CD4-positive, alpha-beta memory T cell (primary cell): ENCODE results near the gene TRAPPC2L. TPM values are rescaled to one million over a fixed set of nuclear protein-coding genes. Genes with fewer than 3 reads are reported as not detected.

Experiments used
- CTCF ChIA-PET: fragments of 350-600 bp; sonication (Branson Sonifier 250); formaldehyde crosslinking; loops from one replicate; lab custom pipeline; 2021; ENCODE audit warnings: inconsistent platforms; ENCODE audit not compliant: partially characterized antibody; lab: Charles Lee
- POLR2A ChIA-PET: fragments of 350-600 bp; sonication (Branson Sonifier 250); formaldehyde crosslinking; loops from one replicate; lab custom pipeline; 2021; ENCODE audit not compliant: partially characterized antibody; lab: Charles Lee
- DNase-seq, 5 donors: peaks; one replicate each; pipeline versions ENCODE4 v3.0.0 to v3.0.0-alpha.2; 2020 to 2022; ENCODE audit warnings: mixed read lengths in 1 of 5
- H3K27ac ChIP-seq: one replicate; pipeline ENCODE4 v1.7.0; 2013; ENCODE audit warnings: low read depth, low read length
- H3K27me3 ChIP-seq: 2 replicates; pipeline ENCODE4 v1.7.0; 2013; ENCODE audit warnings: mild to moderate bottlenecking, low read length, moderate library complexity; ENCODE audit not compliant: insufficient read depth
- H3K36me3 ChIP-seq: 2 replicates; pipeline ENCODE4 v1.7.0; 2013; ENCODE audit warnings: mild to moderate bottlenecking, low read length, moderate library complexity; ENCODE audit not compliant: insufficient read depth
- H3K4me1 ChIP-seq: 2 replicates; pipeline ENCODE4 v1.7.0; 2013; ENCODE audit warnings: mild to moderate bottlenecking, low read length, moderate library complexity; ENCODE audit not compliant: insufficient read depth
- H3K4me3 ChIP-seq, 2 donors: one replicate each; pipeline ENCODE4 v1.7.0; 2013; ENCODE audit warnings: low read length in 2 of 2, mild to moderate bottlenecking in 1 of 2
- H3K9me3 ChIP-seq, 2 donors: one replicate each; pipeline ENCODE4 v1.7.0; 2013; ENCODE audit warnings: low read length in 2 of 2, control low read depth in 1 of 2; ENCODE audit not compliant: control insufficient read depth in 1 of 2
- H3K27ac Mint-ChIP-seq, 7 donors: one replicate each; pipeline ENCODE4 v1.8.0; 2020 to 2021; ENCODE audit warnings: mixed read lengths in 7 of 7, mild to moderate bottlenecking in 6 of 7, inconsistent platforms in 3 of 7, moderate library complexity in 3 of 7
- H3K27me3 Mint-ChIP-seq, 2 donors: one replicate each; pipeline ENCODE4 v1.8.0; 2020 to 2021; ENCODE audit warnings: mixed read lengths in 2 of 2
- H3K36me3 Mint-ChIP-seq, 2 donors: one replicate each; pipeline ENCODE4 v1.8.0; 2020 to 2021; ENCODE audit warnings: mixed read lengths in 2 of 2, inconsistent platforms in 1 of 2, mild to moderate bottlenecking in 1 of 2
- H3K4me1 Mint-ChIP-seq, 4 donors: one replicate each; pipeline ENCODE4 v1.8.0; 2020 to 2021; ENCODE audit warnings: mixed read lengths in 4 of 4, mild to moderate bottlenecking in 1 of 4
- H3K4me3 Mint-ChIP-seq, 8 donors: one replicate each; pipeline ENCODE4 v1.8.0; 2020 to 2021; ENCODE audit warnings: mixed read lengths in 8 of 8, mild to moderate bottlenecking in 7 of 8, moderate library complexity in 6 of 8, inconsistent platforms in 3 of 8
- H3K9me3 Mint-ChIP-seq, 8 donors: one replicate each; pipeline ENCODE4 v1.8.0; 2020 to 2021; ENCODE audit warnings: mixed read lengths in 8 of 8, mild to moderate bottlenecking in 5 of 8, inconsistent platforms in 3 of 8, moderate library complexity in 1 of 8
- intact Hi-C: fragments of 100-400 bp; cut with micrococcal nuclease; formaldehyde crosslinking; loops from one replicate; pipeline ENCODE4 v1.15.1; 2023
- polyA plus RNA-seq, 2 donors: library from polyadenylated mRNA; unstranded; fragments of 300-500 nt; fragmentation: Illumina TruSeq; gene quantifications; one replicate each; pipeline ENCODE4 v1.2.3, GENCODE V29; 2021
- total RNA-seq, 2 experiments: library from RNA; stranded (reverse); gene quantifications; one replicate each; pipeline ENCODE4 v1.2.3, GENCODE V29; 2021

TRAPPC2L gene
- total and polyA plus RNA-seq, 4 experiments from 2014 or later: 66.6 to 105 (median 85.7) TPM

DNA sequence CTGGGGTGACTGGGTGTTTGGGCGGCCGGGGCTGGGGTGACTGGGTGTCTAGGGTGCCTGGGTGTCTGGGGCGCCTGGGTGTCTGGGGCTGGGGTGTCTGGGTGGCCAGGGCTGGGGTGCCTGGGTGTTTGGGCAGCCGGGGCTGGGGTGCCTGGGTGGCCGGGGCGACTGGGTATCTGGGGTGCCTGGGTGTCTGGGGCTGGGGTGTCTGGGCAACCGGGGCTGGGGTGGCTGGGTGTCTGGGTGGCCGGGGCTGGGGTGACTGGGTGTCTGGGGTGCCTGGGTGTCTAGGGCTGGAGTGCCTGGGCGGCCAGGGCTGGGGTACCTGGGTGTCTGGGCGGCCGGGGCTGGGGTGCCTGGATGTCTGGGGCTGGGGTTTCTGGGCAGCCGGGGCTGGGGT, 31.8 kb upstream of the TRAPPC2L start:
- Mint-ChIP-seq H3K4me1 (no peaks in the 10 kb centered on the region), H3K36me3 (peaks cover 0 to 9% of the 10 kb centered on the region in 2 donors), H3K27me3 (no peaks in the 10 kb centered on the region), H3K9me3 (no peaks in the 10 kb centered on the region), H3K27ac (no peak overlapping the region), H3K4me3 (no peak overlapping the region)
- Histone ChIP-seq H3K4me1 (no peaks in the 10 kb centered on the region), H3K4me3 (no peak overlapping the region), H3K36me3 (no peaks in the 10 kb centered on the region), H3K9me3 (no peaks in the 10 kb centered on the region), H3K27me3 (no peaks in the 10 kb centered on the region), H3K27ac (no peak overlapping the region)
- POLR2A ChIA-PET: no interaction called here
- CTCF ChIA-PET: no interaction called here
- intact Hi-C loops: no loop called here
- DNase-seq: no peak

DNA sequence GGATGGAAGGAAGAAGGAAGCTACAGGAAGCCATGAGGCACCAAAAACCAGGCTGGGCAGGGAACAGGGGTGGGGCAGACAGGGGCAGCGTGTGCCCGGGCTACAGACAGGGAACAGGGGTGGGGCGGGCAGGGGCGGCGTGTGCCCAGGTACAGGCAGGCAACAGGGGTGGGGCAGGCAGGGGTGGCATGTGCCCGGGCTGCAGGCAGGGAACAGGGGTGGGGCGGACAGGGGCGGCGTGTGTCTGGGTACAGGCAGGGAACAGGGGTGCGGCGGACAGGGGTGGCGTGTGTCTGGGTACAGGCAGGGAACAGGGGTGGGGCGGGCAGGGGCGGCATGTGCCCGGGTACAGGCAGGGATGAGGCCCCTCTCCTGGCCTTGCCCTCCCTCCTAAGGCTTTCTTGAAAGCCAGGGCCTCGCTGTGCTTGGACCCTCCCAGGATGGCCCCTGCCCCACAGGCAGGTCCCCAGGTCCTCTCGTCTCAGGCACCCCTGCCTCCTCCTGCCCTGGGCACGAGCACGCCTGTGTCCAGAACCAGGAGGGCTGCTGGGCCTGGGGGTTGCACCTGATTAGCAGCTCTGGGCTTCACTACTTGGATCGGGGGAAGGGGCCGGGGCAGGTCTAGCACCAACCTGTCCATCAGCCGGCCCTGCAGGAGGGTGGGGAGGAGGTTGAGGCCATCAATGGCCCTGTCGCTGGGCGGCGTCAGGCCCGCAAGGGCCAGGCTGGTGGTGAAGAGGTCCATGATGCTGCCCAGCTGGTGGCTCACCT, 30.7 kb upstream of the TRAPPC2L start:
- H3K27ac ChIP-seq: no peak overlapping the region
- no peaks in the 10 kb centered on the region for H3K4me1 Mint-ChIP-seq
- H3K36me3 ChIP-seq: no peaks in the 10 kb centered on the region
- no peak overlapping the region for H3K27ac Mint-ChIP-seq
- intact Hi-C loops: no loop called here
- H3K4me3 Mint-ChIP-seq: peak overlapping the region in 1 of 8 donors; percentile 42
- no peaks in the 10 kb centered on the region for H3K4me1 ChIP-seq
- no peaks in the 10 kb centered on the region for H3K9me3 ChIP-seq
- CTCF ChIA-PET: no interaction called here
- POLR2A ChIA-PET: no interaction called here
- no peak for DNase-seq
- H3K4me3 ChIP-seq: no peak overlapping the region
- H3K9me3 Mint-ChIP-seq: no peaks in the 10 kb centered on the region
- H3K36me3 Mint-ChIP-seq: peaks cover 0 to 9% of the 10 kb centered on the region in 2 donors
- H3K27me3 ChIP-seq: no peaks in the 10 kb centered on the region
- H3K27me3 Mint-ChIP-seq: no peaks in the 10 kb centered on the region

- no peak overlapping the region for H3K27ac ChIP-seq
- intact Hi-C loops: no loop called here
- CTCF ChIA-PET: no interaction called here
- no peaks in the 10 kb centered on the region for H3K36me3 ChIP-seq
- DNase-seq: no peak
- no peak overlapping the region for H3K27ac Mint-ChIP-seq
- no peak overlapping the region for H3K4me3 Mint-ChIP-seq
- no peaks in the 10 kb centered on the region for H3K4me1 ChIP-seq
- no peaks in the 10 kb centered on the region for H3K4me1 Mint-ChIP-seq
- no peaks in the 10 kb centered on the region for H3K9me3 Mint-ChIP-seq
- H3K36me3 Mint-ChIP-seq: peaks cover 0 to 8% of the 10 kb centered on the region in 2 donors
- no peak overlapping the region for H3K4me3 ChIP-seq
- H3K27me3 ChIP-seq: no peaks in the 10 kb centered on the region
- no peaks in the 10 kb centered on the region for H3K9me3 ChIP-seq
- POLR2A ChIA-PET: no interaction called here
- no peaks in the 10 kb centered on the region for H3K27me3 Mint-ChIP-seq
Measured at GRCh38 chr16:88827727-88828126, 29.2 kb upstream of the TRAPPC2L start.

DNA sequence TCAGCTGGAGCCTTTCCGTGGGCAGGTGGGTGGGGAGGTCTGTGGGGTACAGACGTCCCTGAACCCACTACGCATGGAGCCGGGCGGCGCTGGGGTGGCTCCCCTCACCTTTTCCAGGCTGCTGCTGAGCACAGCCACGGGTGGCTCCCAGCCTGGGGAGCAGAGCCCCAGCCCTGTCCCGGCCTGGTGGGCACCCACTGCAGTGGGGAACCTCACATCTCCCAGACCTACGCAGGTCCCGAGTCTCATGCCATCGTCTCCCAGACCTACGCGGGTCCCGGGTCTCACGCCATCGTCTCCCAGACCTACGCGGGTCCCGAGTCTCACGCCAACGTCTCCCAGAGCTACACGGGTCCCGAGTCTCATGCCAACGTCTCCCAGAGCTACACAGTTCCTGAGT, 28.2 kb upstream of the TRAPPC2L start:
- Mint-ChIP-seq H3K9me3 (no peaks in the 10 kb centered on the region), H3K27me3 (no peaks in the 10 kb centered on the region), H3K4me3 (no peak overlapping the region), H3K27ac (peak overlapping the region in 1 of 7 donors; percentile 46), H3K4me1 (no peaks in the 10 kb centered on the region), H3K36me3 (peaks cover 0 to 5% of the 10 kb centered on the region in 2 donors)
- H3K36me3 ChIP-seq: no peaks in the 10 kb centered on the region
- intact Hi-C loops: no loop called here
- ChIA-PET CTCF (no interaction called here), POLR2A (interaction anchor here (0.7 kb wide), 1 partner anchor 1060 kb away, joined by 3 read pairs; no protein-coding TSS in a partner anchor)
- H3K27ac ChIP-seq: no peak overlapping the region
- no peaks in the 10 kb centered on the region for H3K4me1 ChIP-seq
- no peaks in the 10 kb centered on the region for H3K27me3 ChIP-seq
- DNase-seq: no peak
- no peak overlapping the region for H3K4me3 ChIP-seq
- H3K9me3 ChIP-seq: no peaks in the 10 kb centered on the region

DNA sequence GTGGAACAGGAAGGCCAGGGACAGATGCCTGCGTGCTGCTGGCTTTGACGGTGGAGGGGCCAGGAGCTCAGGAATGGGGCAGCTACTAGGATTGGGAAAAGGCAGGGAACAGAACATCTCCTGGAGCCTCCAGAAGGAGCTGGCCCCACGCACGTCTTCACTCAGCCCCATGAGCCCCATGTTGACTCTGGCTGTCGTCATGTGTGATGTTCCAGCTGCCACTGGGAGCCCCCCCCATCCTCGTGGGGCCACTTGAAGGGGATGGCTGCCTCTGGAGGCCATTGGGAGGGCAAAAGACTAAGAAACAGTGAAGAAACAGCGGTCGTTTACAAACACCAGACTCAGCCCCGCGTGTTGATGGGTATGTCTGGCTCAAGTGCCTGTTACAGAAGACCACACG, 26.7 kb upstream of the TRAPPC2L start:
- Histone ChIP-seq H3K36me3 (no peaks in the 10 kb centered on the region), H3K4me3 (no peak overlapping the region), H3K27ac (no peak overlapping the region), H3K27me3 (no peaks in the 10 kb centered on the region), H3K9me3 (no peaks in the 10 kb centered on the region), H3K4me1 (no peaks in the 10 kb centered on the region)
- no peaks in the 10 kb centered on the region for H3K4me1 Mint-ChIP-seq
- no peak for DNase-seq
- no peaks in the 10 kb centered on the region for H3K9me3 Mint-ChIP-seq
- no peak overlapping the region for H3K27ac Mint-ChIP-seq
- H3K4me3 Mint-ChIP-seq: no peak overlapping the region
- POLR2A ChIA-PET: no interaction called here
- CTCF ChIA-PET: no interaction called here
- H3K36me3 Mint-ChIP-seq: peaks cover 0 to 10% of the 10 kb centered on the region in 2 donors
- H3K27me3 Mint-ChIP-seq: no peaks in the 10 kb centered on the region
- intact Hi-C loops: no loop called here

- H3K36me3 Mint-ChIP-seq: peaks cover 0 to 9% of the 10 kb centered on the region in 2 donors
- no peak overlapping the region for H3K4me3 Mint-ChIP-seq
- no peaks in the 10 kb centered on the region for H3K36me3 ChIP-seq
- no peaks in the 10 kb centered on the region for H3K4me1 Mint-ChIP-seq
- H3K27me3 ChIP-seq: no peaks in the 10 kb centered on the region
- ChIA-PET POLR2A (no interaction called here), CTCF (no interaction called here)
- no peaks in the 10 kb centered on the region for H3K27me3 Mint-ChIP-seq
- no peak overlapping the region for H3K27ac Mint-ChIP-seq
- H3K4me1 ChIP-seq: no peaks in the 10 kb centered on the region
- H3K9me3 ChIP-seq: no peaks in the 10 kb centered on the region
- H3K9me3 Mint-ChIP-seq: no peaks in the 10 kb centered on the region
- no peak overlapping the region for H3K27ac ChIP-seq
- DNase-seq: no peak
- intact Hi-C loops: no loop called here
- no peak overlapping the region for H3K4me3 ChIP-seq
Measured at GRCh38 chr16:88830783-88831182, 26.1 kb upstream of the TRAPPC2L start.

GRCh38 chr16:88831838-88832237, 25.1 kb upstream of the TRAPPC2L start:
- POLR2A ChIA-PET: no interaction called here
- H3K4me1 Mint-ChIP-seq: no peaks in the 10 kb centered on the region
- intact Hi-C loops: no loop called here

More at GRCh38 chr16:88831838-88832237, 25.1 kb upstream of the TRAPPC2L start:
- Histone ChIP-seq H3K36me3 (no peaks in the 10 kb centered on the region), H3K4me3 (no peak overlapping the region), H3K27ac (no peak overlapping the region), H3K4me1 (no peaks in the 10 kb centered on the region), H3K9me3 (no peaks in the 10 kb centered on the region), H3K27me3 (no peaks in the 10 kb centered on the region)
- Mint-ChIP-seq H3K27me3 (no peaks in the 10 kb centered on the region), H3K27ac (no peak overlapping the region), H3K4me3 (no peak overlapping the region), H3K9me3 (no peaks in the 10 kb centered on the region), H3K36me3 (peaks cover 0 to 8% of the 10 kb centered on the region in 2 donors)
- DNase-seq: no peak
- CTCF ChIA-PET: no interaction called here
